Activated naive CD8-positive, alpha-beta T cell (primary cell): ENCODE results near the gene ALDH3B1.
"Not testable (repeated sequence)": the region's sequence is repeated elsewhere in the genome, so short reads cannot be mapped to it uniquely, and the experiment has no call there.

Experiments used
- H3K27ac Mint-ChIP-seq: one replicate; pipeline ENCODE4 v1.8.0; 2021; ENCODE audit warnings: mixed read lengths
- H3K27me3 Mint-ChIP-seq: one replicate; pipeline ENCODE4 v1.8.0; 2021; ENCODE audit warnings: mixed read lengths
- H3K36me3 Mint-ChIP-seq: one replicate; pipeline ENCODE4 v1.8.0; 2021; ENCODE audit warnings: mixed read lengths
- H3K4me1 Mint-ChIP-seq: one replicate; pipeline ENCODE4 v1.8.0; 2021; ENCODE audit warnings: low read depth, mixed read lengths
- H3K4me3 Mint-ChIP-seq: one replicate; pipeline ENCODE4 v1.8.0; 2021; ENCODE audit warnings: mild to moderate bottlenecking, mixed read lengths
- H3K9me3 Mint-ChIP-seq: one replicate; pipeline ENCODE4 v1.8.0; 2021; ENCODE audit warnings: low read depth, mixed read lengths

ALDH3B1 gene

GRCh38 chr11:67994387-67994786 lies 15.7 kb upstream of the ALDH3B1 start:
- not testable (repeated sequence) for H3K36me3 Mint-ChIP-seq, H3K27me3 Mint-ChIP-seq, H3K27ac Mint-ChIP-seq, H3K4me3 Mint-ChIP-seq, H3K9me3 Mint-ChIP-seq
- H3K4me1 Mint-ChIP-seq: peaks cover 23% of the 10 kb centered on the region

DNA sequence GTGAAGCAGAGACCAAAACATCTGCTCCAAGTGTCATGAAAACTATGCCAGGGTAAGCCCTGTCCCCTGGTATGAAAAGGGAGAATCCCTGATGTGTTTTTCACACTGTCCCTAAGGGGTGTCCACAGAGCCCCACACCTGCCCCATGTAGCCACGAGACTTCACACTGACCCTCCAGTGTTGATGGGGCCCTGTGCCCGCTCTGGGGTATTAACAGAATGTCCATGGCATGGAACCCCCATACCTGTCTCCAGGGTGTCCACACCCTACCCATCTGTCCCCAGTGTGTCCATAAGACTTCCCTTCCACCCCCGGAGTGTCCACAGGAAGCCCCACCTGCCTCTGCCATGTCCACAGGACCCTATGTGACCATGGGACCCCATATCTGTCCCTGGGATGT lies 15.0 kb upstream of the ALDH3B1 start:
- not testable (repeated sequence) for H3K27me3 Mint-ChIP-seq
- peaks cover 23% of the 10 kb centered on the region for H3K4me1 Mint-ChIP-seq

DNA sequence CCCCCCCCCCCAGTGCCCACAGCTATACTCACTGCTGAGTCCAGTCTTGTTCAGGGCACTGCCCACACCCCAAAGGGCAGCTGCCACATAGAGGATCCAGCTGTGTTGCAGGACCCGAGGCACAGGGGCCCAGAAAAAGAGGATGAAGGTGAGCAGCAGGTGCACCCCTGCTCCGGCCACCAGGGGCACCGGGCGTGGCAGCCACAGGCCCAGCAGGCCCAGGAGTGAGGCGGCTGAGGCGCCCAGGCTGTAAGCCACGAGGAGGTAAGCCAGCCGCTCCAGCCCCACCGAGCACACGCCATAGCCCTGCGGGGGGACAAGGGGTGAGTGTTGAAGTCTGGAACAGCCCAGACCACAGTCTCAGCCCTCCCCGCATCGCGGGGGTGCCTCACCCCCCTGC lies 14.5 kb upstream of the ALDH3B1 start:
- peaks cover 23% of the 10 kb centered on the region for H3K4me1 Mint-ChIP-seq
- not testable (repeated sequence) for H3K27ac Mint-ChIP-seq, H3K9me3 Mint-ChIP-seq, H3K4me3 Mint-ChIP-seq, H3K27me3 Mint-ChIP-seq, H3K36me3 Mint-ChIP-seq

More for the DNA sequence above, 15.0 kb upstream of the ALDH3B1 start:
- H3K27ac Mint-ChIP-seq, H3K36me3 Mint-ChIP-seq, H3K9me3 Mint-ChIP-seq, H3K4me3 Mint-ChIP-seq: not testable (repeated sequence)

- Mint-ChIP-seq H3K27me3 (no peaks in the 10 kb centered on the region), H3K4me1 (peaks cover 23% of the 10 kb centered on the region), H3K27ac (no peak overlapping the region), H3K36me3 (peaks cover 3% of the 10 kb centered on the region), H3K9me3 (no peaks in the 10 kb centered on the region), H3K4me3 (no peak overlapping the region)
These were observed 14.1 kb upstream of the ALDH3B1 start for GRCh38 chr11:67996051-67996450.

DNA sequence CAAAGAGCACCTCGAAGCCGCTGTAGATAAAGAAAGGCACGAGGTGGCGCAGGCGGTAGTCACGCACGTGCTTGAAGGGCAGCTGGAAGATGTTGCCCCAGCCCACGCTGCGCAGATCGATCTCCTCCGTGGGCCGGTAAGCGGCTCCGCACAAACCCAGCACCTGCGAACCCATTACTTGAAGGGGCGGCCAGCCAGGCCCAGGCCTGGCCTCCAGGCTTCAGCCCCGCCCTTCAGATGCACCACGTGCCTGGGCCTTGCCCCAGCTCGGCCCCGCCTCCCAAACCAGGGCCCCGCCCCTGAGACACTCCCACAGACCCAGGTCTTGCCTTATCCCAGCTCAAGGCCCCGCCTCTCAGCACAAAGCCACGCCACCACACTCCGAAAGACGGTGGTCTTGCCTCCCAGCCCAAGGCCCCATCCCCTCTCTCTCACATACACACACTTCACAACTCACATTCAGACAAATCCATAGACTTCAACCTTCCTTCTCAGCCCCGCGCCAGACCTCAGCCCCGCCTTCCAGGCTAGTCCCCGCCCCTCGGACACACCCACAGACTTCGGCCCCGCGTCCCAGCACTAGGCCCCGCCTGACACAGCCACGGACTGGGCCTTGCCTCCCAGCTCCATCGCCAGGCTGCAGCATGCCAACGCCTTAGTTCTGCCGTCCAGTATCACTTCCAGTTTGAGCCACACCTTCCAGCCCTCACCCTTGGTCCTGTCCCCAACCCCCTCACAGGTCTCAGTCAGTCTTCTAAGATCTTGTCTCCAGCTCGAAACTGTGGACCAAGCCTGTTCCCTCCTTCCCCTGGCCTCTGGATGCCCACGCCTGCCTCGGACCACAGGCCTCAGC lies 13.3 kb upstream of the ALDH3B1 start:
- no peaks in the 10 kb centered on the region for H3K9me3 Mint-ChIP-seq
- H3K36me3 Mint-ChIP-seq: peaks cover 3% of the 10 kb centered on the region
- no peak overlapping the region for H3K4me3 Mint-ChIP-seq
- H3K27me3 Mint-ChIP-seq: no peaks in the 10 kb centered on the region
- peaks cover 23% of the 10 kb centered on the region for H3K4me1 Mint-ChIP-seq
- H3K27ac Mint-ChIP-seq: no peak overlapping the region

DNA sequence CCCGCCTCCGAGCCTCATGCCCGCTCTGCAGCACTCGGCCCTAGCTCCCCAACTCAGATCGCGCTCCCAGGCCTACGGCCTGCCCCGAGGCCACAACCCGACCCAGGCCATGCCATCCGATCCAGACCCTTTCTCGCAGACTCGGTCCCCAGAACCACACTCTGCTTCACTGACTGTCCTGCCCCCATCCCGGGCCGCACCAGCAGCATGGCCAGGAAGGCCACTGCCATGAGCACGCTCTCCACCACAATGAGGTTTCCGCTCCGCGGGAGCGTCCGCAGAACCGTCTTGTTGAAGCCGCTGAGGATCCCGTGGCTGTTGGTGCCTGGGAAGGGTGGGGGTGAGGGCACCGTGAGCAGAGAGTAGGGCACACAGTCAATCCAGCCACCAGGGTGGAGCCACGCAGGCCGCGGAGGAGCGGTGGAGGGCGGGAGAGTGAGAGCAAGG lies 12.6 kb upstream of the ALDH3B1 start:
- Mint-ChIP-seq H3K9me3 (no peaks in the 10 kb centered on the region), H3K4me3 (no peak overlapping the region), H3K27ac (no peak overlapping the region), H3K27me3 (no peaks in the 10 kb centered on the region), H3K4me1 (peaks cover 26% of the 10 kb centered on the region), H3K36me3 (peaks cover 3% of the 10 kb centered on the region)

DNA sequence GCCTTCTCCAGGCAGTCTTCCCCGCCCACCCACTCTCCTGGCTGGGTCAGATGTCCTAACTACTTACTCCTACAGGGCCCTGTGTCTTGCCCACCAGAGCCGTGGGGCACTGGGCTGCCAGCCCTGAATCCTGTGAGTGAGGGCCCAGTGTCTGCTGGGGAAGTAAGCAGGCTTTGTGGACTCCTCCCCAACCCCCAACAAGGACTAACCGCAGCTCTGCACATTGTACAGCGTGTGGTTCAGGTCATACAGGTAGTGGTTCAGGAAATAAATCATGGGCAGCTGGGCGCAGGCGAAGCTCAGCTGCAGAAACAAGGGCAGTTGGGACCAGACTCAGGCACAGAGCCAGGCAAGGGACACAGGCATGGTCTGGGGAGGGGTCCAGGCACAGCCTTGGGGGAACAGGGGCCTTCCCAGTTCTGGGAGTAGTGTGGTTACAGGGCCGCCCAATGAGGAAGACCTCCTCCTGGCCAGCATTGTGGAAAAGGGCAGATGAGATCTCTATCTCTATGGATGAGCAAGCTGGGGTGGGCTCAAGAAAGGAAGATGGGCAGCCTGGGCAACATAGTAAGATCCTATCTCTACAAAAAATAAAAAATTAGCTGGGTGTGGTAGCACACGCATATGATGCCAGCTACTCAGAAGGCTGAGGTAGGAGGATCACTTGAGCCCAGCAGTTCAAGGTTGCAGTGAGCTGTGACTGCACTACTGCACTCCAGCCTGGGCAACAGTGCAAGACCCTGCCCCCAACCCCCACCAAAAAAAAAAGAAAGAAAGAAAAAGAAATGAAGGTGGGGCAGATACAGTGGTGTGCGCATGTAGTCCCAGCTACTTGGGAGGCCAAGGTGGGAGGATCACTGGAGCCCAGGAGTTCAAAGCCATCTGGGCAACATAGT lies 11.7 kb upstream of the ALDH3B1 start:
- no peaks in the 10 kb centered on the region for H3K9me3 Mint-ChIP-seq
- H3K36me3 Mint-ChIP-seq: peaks cover 3% of the 10 kb centered on the region
- H3K27me3 Mint-ChIP-seq: no peaks in the 10 kb centered on the region
- no peak overlapping the region for H3K4me3 Mint-ChIP-seq
- peaks cover 31% of the 10 kb centered on the region for H3K4me1 Mint-ChIP-seq
- no peak overlapping the region for H3K27ac Mint-ChIP-seq

- Mint-ChIP-seq H3K4me1 (peaks cover 28% of the 10 kb centered on the region), H3K36me3 (no peaks in the 10 kb centered on the region), H3K4me3 (no peak overlapping the region), H3K27me3 (no peaks in the 10 kb centered on the region), H3K27ac (no peak overlapping the region), H3K9me3 (no peaks in the 10 kb centered on the region)
These were observed 10.9 kb upstream of the ALDH3B1 start for GRCh38 chr11:67999201-67999629.

GRCh38 chr11:67999704-68000103 lies 10.4 kb upstream of the ALDH3B1 start:
- H3K27ac Mint-ChIP-seq: no peak overlapping the region
- peaks cover 27% of the 10 kb centered on the region for H3K4me1 Mint-ChIP-seq
- no peaks in the 10 kb centered on the region for H3K9me3 Mint-ChIP-seq
- no peaks in the 10 kb centered on the region for H3K36me3 Mint-ChIP-seq
- no peaks in the 10 kb centered on the region for H3K27me3 Mint-ChIP-seq
- H3K4me3 Mint-ChIP-seq: no peak overlapping the region

- no peaks in the 10 kb centered on the region for H3K9me3 Mint-ChIP-seq
- peak overlapping the region; percentile 82 for H3K4me3 Mint-ChIP-seq
- H3K27ac Mint-ChIP-seq: no peak overlapping the region
- peaks cover 25% of the 10 kb centered on the region for H3K4me1 Mint-ChIP-seq
- H3K27me3 Mint-ChIP-seq: no peaks in the 10 kb centered on the region
- H3K36me3 Mint-ChIP-seq: no peaks in the 10 kb centered on the region
These were observed 7.6 kb upstream of the ALDH3B1 start for GRCh38 chr11:68002575-68002937.

DNA sequence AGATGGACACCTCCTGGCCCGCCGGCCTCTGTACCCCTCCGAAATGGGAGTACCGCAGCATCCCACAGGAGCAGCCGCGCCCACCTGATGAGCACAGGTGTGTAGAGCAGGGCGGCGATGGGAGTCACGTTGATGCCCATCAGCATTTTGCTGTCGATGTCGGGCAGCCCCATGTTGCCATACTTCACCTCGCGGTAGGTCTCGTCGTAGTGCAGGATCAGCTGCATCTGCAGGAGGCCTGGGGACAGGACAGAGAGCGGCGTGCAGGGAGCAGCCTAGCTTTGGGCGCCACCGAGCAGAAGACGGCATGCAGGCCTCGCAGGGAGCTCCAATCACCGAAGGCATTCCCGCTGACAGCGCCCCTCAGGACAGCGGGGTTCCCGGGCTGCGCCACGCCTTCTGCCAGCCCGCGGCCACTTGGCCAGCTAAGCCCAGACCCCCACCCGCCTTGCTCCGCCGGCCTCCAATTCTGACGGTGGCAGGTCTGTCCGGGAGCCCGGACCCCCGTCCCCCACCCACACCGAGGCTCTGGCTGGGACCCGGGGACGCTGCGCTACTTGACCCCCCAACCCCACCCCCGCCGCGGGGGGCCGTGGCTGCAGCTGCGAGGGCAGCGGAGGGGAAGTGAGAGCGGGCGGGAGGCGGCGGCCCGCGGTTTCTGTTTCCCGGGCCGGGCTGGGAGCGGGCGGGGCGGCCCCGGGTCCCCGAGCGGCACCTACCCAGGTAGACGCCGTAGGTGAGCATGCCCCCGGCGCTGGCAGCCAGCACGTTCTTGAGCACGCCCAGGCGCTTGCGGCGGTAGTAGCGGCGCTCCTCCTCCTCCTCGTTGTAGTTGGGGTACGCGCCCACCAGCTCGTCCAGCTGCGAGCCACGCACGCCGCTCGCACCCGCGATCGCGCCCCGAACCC lies 6.9 kb upstream of the ALDH3B1 start:
- H3K27me3 Mint-ChIP-seq: no peaks in the 10 kb centered on the region
- H3K4me1 Mint-ChIP-seq: peaks cover 20% of the 10 kb centered on the region
- H3K36me3 Mint-ChIP-seq: no peaks in the 10 kb centered on the region
- H3K9me3 Mint-ChIP-seq: no peaks in the 10 kb centered on the region
- no peak overlapping the region for H3K27ac Mint-ChIP-seq
- H3K4me3 Mint-ChIP-seq: peak overlapping the region; percentile 82

- no peaks in the 10 kb centered on the region for H3K27me3 Mint-ChIP-seq
- H3K9me3 Mint-ChIP-seq: no peaks in the 10 kb centered on the region
- H3K4me1 Mint-ChIP-seq: peaks cover 14% of the 10 kb centered on the region
- H3K4me3 Mint-ChIP-seq: peak within 1 kb of the TSS; percentile 82
- no peaks in the 10 kb centered on the region for H3K36me3 Mint-ChIP-seq
- no peak within 1 kb of the TSS for H3K27ac Mint-ChIP-seq
These were observed 6.1 kb upstream of the ALDH3B1 start, which contains the start of gene UNC93B1 for GRCh38 chr11:68003846-68004550. Gene UNC93B1 (minus strand): TSS chr11:68004097. CDS start chr11:68004043, 54 bp downstream.

DNA sequence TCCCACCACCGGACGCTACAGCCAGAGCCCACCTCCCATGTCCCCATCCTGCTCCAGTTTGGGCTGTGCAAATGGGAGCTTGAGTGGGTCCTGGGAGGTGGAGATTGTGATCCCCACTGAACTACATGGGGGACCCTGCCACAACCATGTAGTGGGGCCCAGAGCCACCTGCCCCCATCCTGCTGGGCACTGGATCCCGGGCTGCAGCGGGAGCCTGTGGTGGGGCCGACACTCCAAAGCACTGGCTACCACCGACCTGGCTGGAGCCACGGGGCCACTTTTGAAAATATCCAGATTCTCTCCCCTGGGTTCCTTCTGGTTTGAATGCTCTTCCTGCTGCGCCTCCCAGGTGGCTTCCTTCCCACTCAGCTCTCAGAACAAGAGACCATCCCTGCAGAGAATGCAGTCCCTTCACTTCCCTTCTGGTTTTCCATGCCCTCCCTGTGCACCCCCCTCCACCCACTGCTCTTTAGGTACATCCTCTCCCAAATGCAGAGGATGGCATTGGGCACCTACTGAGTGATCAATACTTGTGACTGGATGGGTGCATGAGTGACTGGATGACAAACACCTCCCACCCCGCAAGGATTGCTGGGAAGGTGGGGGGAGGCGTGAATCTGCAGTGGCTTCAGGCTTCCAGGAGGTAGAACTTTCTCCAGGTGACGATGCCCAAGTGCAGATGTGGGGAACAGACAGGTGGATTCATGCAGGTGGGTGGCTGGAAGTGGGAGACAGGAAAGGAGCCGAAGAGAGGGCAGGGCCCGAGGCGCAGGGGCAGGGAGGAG lies 5.4 kb upstream of the ALDH3B1 start:
- Mint-ChIP-seq H3K9me3 (no peaks in the 10 kb centered on the region), H3K27ac (no peak overlapping the region), H3K36me3 (no peaks in the 10 kb centered on the region), H3K27me3 (no peaks in the 10 kb centered on the region), H3K4me1 (peaks cover 21% of the 10 kb centered on the region), H3K4me3 (peak overlapping the region; percentile 79)
